ENCODE data around the gene BBS4.

The BBS4 gene

DNA sequence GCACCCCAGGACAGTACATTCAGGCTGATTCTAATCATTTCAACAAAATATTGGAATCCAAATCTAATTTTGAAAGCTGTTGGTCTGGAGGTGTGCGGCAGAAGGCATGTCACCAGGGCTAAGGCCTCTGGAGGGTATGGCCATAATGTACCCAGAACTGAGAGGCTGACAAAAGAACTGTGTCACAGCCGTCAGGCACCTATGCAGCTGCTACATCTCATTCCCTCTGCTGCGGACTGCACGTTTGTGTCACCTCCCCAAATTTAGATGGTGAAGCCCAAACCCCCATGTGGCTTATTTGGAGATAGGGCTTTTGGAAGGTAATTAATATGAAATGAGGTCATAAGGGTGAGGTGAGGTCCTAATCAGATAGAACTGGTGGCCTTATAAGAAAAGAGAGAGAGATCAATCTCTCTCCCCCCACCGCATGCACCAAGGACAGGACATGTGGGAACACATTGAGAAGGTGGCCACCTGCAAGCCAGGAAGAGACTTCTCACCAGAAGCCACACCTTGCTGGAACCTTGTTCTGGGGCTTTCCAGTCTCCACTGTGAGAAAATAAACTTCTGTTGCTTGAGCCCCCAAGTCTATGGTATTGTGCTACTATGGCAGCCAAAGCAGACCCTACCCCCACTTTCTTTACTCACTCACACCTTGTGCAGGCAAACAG, 74.7 kb downstream of the BBS4 start:
- DNase-seq (ENCODE audit: low read depth in 2 of 2): no peak

DNA sequence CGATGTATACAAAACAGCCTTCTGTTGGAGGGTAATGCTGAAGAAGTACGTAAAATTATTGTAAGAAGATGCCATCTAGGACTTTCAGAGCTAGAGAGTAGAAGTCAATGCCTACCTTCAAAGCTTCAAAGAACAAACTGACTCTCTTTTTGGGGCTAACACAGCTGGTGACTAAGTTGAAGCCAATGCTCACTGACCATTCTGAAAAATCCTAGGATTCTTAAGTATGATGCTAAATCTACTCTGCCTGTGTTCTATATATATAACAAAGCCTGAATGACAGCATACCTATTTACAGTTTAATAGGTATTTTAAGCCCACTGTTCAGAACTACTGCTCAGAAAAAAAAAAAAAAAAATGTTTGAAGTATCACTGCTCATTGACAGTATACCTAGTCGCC, 78.6 kb downstream of the BBS4 start:
- DNase-seq (ENCODE audit: low read depth in 2 of 2): no peak

DNA sequence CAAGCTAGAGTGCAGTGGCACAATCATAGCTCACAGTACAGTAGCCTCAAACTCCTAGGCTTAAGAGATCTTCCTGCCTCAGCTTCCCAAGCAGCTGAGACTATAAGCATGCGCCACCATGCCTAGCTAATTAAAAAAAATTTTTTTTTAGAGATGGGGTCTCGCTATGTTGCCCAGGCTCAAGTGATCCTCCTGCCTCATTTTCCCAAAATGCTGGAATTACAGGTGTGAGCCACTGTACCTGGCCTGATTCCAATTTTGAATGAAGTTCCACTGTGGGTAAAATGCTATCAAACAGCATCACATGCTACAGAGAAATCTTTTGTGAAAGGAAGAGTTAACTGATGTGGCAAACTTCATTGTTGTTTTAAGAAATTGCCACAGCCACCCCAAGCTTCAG, 80.0 kb downstream of the BBS4 start:
- no peak for DNase-seq (ENCODE audit: low read depth in 2 of 2)

DNA sequence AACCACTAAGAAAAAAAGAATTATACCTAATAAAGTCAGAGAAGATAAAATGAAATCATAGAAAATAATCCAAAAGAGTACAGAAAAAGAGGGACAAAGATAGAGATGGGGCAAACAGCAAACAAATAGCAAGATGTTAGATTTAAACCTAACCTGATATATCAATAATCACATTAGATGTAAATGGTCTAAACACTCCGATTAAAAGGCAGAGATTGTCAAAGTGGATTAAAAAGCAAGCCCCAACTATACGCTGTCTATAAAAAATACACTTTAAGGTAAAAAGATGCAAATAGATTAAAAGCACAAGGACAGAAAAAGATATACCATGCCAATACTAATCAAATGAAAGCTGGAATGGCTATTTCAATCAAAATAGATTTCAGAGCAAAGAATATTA, 80.8 kb downstream of the BBS4 start:
- DNase-seq (ENCODE audit: low read depth in 2 of 2): no peak

DNA sequence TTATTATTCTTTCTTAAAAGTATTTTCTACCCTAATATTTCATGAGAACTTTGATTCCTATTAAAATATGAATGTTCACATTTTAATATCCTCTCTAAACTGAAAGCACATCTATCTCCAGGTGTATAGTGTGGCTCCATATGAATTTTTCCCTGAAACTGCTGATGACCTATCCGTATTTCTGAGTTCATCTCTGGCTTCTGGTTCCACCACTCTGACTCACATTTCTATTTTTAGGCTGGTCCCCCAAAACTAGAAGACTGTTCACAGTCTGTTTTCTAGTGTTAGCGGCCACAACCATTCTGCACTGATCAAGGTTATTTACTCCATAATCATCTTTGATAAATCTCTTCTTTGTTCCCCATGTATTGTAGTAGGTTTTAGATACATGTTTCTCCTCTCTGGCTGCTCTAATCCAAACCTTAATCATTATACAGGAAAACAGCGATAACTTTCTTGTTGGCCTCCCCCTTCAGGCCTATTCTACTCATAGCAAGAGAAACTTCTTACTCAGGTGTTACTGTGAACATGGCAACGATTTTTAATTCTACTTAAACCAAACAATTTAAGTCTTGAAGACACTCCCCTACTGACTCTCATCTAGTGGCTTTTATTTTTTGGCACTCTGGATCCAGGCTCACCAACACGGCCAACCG, 84.8 kb downstream of the BBS4 start:
- no peak for DNase-seq (ENCODE audit: low read depth in 2 of 2)

DNA sequence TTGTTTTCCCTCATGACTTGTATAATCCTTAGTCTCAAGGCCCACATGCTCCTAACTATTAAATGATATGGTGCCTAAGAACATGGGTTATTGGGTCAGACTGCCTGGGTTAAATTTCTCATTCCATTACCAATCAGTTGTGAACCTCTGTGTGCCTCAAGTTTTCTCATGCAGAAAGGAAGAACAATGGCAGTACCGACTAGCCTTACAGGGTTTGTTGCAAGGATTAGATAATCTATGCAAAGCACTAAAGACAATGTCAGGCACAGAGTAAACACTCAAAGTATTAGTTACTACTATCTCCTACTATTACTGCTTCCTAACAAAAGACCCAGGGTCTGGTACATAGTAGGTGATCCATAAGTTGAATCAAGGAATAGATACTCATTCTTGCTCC, 85.3 kb downstream of the BBS4 start:
- no peak for DNase-seq (ENCODE audit: low read depth in 2 of 2)

DNA sequence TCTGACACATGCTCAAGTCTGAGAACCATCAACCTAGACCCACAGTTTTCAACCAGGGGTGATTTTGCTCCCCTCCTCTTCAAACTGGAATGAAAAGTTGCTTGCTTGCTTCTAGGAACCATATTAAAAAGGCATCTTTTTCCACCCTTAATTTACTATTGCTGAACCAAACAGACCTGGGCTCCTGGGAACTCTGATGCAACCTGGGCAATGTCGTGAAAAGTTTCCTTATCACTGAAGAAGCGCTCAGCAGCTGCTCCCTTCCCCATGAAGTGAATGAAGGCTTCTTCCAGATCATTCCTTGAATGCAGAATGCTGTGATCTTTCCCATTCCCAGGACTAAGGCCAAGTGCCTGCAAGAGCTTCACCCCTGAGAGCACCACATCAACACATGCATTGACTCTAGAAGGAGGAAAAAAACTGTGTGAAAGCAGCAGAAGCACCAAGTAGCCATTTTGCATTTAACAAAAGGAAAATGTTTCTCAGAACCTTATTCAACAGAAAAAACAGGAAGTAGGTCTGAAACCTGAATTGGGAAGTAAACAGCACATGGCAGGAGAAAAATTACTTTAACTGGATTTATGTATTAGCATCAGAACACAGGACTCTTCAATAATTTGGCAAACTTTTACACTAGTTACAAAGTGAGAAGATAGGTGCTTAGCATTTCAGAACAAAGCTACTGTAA, 88.8 kb downstream of the BBS4 start:
- no peak for DNase-seq (ENCODE audit: low read depth in 2 of 2)

DNA sequence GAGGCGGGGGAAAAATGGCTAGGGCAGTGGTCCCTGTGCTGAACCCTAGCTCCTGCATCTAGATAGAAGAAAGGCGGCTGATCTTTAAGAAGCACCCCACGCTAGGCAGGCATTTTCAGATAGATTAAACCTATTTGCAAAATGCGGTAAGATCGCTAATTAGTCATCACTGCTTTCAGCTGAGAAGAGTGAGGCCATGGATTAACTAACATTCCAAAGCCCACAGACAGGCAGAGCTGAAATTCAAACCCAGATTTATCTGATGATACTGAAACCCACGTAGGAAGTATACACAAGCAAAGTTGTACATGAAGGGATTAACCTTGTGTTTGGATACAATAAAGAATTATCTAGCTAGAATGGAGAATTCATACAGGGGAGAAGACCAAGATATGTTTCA, 92.8 kb downstream of the BBS4 start:
- no peak for DNase-seq (ENCODE audit: low read depth in 2 of 2)

DNA sequence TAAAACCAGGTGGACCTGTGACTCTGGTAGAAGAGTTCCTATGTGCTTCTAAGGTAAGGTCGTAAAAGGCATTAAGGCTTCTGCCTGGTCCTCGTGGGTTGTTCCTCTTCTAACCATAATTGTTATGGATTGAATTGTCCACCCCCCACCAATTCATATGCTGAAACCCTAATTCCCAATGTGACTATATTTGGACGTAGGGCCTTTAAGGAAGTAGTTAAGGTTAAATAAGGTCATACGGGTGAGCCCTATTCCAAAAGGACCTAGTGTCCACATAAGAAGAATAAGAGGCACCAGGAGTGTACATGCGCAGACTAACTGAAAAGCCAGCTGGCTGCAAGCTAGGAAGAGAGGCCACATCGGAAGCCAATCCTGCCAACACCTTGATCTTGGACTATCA, 95.6 kb downstream of the BBS4 start:
- DNase-seq (ENCODE audit: low read depth in 2 of 2): no peak

DNA sequence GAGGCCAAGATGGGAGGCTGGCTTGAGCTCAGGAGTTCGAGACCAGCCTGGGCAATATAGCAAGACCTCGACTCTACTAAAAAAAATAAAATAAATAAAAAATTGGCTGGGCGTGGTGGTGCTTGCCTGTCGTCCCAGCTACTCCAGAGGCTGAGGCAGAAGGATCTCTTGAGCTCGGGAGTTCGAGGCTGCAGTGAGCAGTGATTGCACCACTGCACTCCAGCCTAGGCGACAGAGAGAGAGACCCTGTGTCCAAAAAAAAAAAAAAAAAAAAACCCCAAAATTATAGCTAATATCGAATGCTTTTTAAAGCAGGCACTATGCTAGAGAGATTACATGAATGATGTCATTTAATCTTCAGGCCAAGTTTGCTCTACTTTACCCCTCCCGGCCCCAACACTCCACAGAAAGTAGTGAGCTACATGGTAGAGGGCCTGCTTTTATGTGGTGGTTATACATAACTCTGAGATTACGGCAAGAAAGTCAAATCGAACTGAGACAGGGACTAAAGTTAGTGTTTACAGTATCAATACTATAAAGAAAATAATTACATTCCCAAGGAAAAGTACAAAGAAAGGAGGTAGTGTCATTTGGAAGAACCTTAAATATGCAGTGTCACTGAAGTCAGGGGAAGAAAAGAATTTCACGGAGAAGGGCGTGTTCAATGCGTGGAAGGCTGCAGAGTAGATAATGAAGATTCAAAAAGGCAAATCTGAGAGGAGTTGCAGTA, 96.4 kb downstream of the BBS4 start:
- DNase-seq (ENCODE audit: low read depth in 2 of 2): no peak

DNA sequence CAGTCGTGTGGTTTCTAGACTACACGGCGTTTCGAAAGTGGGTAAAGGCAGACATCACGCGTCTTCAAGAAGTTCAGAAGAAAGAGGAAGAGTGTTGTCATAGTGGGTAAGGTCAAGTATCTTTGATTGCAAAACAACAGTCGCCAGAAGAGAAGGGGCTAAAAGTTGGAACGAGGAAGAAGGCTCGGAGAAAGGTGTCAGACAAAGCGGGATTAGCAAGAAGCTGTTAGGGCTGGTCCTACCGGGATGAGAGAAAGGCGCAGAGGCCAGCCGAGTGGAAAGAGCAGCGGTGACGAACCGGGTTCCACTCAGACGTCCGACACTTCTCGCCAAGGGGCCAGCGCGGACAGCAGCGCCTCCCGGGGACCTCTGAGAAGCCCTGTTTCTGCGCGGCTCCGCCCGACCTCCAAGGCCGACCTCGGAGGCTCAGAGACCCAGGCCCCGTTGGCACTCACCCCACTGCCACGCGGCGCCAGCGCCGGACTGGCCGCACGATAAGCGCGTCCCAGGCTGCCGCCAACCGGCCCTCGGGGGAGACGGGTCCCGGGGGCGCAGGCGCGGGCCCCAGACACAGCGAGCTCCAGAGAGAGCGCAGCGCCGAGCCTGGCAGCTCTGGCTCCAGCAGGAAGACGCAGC, 97.1 kb downstream of the BBS4 start:
- DNase-seq (ENCODE audit: low read depth in 2 of 2): no peak

DNA sequence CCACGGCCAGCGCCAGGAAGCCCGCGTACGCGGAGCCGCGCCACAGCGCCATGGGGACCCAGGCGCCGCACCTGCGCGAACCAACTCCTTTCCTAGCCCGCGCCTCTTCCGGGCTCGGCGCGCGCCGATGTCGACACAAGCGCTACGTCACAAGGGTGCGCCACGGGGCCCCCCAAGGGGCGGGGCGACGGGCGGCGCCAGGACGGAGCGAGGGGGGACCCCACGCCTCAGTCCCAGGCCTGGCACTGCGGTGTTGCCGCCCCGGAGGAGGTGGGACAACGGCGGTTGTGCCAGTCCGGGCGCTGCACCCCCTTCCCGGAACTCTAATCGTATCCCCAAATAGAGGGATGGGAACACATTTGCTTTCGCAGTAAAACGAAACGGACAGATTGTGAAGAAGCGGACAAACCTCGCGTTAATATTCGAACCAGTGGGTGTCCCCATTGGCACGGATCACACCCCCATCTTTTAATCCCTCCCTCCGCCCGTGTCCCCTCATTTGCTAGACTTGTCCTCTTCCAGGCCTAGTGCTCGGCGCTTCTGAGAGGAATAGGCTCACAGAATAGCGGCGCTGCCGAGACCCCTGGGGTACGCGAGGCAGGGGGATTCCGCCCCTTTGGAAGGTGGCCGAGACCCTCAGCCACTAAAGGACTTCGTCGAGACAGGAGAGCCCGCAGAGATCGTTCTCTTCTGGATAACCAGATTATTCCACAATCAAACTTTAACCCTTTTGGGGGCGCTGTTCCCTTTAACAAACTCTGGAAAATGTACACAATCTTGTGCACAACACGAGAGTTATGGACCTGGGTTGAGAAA, 97.8 kb downstream of the BBS4 start, which contains the start of gene ADPGK:
TSS of gene ADPGK (minus strand) at position 119 of the 816 bp plus-strand sequence. CDS start at position 52, 67 bp downstream.
- peak; percentile 83 to 88 for DNase-seq (ENCODE audit: low read depth in 2 of 2)

DNA sequence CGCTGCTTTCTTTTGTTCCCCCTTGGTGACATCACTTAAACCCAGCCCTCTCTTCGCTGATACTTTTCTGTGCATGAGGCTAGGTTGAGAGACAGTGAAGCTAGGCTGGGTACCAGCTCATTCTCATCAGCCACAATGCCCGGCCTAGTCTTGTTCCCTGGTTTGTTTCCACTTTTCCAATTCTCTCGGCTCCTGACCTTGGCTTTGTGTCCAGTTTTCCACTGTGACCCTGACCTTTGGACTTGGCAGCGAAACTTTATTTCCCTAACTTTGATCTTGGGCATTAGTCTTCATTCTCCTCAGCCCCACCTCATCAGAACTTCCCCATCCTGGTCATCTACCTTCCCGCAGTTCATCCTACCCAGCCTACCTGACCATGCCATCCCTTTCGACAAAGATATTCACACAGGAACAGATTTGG, 98.5 kb downstream of the BBS4 start:
- DNase-seq (ENCODE audit: low read depth in 2 of 2): no peak

DNA sequence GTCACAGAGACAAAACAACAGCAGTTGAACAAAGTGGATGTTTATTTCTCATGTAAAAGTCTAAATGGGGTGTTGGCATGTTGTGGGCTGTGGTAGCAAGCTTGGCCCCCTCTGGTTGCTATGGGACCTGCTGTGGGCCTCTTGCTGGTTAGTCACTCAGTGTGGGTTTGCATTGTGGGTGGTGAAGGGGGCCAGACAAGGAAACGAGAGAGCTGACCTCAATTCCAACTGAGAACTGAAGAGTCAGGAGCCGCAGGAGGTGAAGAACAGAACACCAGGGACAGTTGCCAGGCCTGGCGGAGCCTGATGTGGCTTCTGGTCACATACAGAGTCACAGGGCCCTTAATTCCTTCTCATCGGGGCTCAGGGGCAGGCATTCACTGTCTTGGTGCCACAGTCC, 99.4 kb downstream of the BBS4 start:
- DNase-seq (ENCODE audit: low read depth in 2 of 2): peak; percentile 31 to 36

DNA sequence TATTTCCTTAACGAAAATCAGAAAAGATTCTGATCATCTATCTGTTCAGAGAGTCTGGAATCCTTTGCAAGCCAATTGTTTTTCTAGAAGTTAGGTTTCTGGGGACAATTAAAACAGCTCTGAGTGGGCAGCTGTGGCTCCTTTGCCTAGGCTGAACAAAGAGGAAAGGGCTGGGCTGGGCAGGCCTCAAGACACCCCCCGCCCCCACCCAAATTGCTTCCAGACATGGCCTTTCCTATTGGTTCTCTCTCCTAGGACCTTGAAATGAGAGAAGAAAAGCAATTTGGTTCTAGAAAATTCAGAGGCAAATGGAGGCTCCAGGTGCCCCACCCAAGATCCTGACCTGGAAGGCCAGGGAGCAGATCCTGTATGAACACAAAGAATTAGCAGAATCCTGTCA, 99.8 kb downstream of the BBS4 start:
- no peak for DNase-seq (ENCODE audit: low read depth in 2 of 2)

DNA sequence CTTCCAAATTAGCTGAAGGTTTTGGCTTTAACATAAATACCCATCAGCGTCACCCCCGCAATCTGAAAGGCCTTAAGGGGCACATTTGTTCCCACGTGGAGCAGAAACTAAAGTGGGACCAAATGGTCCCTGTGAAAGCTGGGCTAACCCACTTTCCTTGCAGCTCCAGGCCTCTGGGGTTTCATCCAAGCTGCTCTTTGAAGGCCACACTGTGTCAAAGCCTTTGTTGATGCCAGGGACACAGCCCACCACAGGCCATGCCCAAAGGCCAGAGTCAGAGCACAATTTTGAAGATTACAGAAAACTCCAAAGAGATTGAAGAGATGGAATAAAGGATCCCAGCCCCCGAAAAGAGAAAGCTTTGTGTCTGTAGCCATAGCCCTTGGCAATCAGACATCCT, 100.2 kb downstream of the BBS4 start:
- DNase-seq (ENCODE audit: low read depth in 2 of 2): no peak

DNA sequence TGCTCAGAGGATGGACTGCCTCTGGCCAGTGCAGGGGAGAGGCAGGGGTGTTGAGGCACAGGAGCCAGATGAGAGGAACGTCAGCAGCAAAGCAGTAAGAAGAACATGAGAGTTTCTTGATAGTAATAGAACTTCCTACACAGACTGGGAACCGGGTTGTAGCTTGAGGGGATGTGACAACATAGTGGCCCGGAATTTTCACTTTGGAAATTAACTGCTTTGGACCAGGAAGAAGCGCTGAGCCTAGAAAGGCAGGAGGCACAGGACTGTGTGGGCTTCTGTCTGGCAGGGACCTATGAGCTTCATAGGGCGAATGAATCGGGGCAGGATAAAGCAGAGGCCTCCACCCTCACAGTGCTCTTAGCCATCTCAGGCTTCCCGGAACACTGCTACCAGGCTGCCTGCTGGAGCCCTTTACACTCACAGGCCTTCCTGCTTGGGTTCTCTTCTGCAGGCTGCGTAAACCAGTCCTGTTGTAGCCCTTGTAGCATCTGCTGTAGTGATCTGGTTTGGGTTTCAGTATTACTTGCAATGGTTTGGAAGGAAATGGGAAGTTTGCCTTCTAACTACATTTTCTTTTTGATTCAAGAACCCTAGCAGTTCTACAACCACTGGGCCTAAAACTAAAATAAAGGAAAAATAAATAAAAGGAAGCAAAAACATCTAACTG, 100.8 kb downstream of the BBS4 start:
- no peak for DNase-seq (ENCODE audit: low read depth in 2 of 2)

DNA sequence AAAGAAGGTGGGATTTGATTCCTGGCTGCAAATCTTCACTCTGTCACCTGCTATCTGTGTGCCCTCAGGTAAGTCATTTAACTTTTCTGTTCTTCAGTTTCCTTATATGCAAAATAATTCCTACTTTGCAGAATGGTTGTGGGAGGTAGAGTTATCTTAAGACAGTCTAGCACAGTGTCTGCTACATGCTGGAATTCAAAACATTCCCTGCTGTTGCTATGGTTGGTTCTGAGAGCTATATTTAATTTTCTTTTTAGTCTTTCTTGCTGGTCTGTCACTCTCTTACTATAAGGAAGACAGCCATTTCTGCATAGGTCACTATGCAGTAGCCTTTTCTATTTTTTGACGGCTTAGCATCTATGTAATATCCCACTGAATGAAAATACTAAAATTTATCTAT, 101.5 kb downstream of the BBS4 start:
- DNase-seq (ENCODE audit: low read depth in 2 of 2): no peak

All from activated CD8-positive, alpha-beta memory T cell treated with anti-CD3 and anti-CD28 coated beads for 4 hours (primary cell).